A549 (cell line): ENCODE results near the gene PURB.

Source experiments
- MYC ChIP-seq: IDR thresholded peaks from 2 replicates; pipeline ENCODE4 v1.6.1; 2012; ENCODE audit warnings: mild to moderate bottlenecking, inconsistent platforms, low read length, improper control_type of control experiment, borderline replicate concordance
- TF ChIP-seq, protein P1 (sequence below): fragments of >200 bp; sonication (Bioruptor Twin); formaldehyde crosslinking; IDR thresholded peaks from 3 replicates; pipeline ENCODE4 v1.5.1; 2016

DNA sequence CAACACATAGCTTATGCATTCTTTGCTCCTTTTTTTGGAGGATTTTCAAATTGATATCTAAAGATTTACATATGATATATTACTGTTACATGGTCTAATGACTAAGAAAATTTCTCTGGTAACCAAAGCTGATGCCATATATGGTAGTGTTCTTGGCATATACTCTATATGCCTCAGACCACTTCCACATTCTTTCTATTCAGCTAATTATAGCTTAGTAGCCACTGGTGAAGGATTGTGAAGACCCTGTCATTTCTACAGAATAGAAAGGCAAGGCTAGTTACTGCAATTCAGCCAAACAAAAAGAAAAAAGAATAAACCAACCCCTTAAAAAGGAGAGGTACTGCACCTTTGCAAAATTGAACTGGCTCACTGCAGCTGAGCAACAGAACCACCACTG lies 3.7 kb downstream of the PURB start:
- no peak for TF ChIP-seq MYC
- TF ChIP-seq, protein P1, sequence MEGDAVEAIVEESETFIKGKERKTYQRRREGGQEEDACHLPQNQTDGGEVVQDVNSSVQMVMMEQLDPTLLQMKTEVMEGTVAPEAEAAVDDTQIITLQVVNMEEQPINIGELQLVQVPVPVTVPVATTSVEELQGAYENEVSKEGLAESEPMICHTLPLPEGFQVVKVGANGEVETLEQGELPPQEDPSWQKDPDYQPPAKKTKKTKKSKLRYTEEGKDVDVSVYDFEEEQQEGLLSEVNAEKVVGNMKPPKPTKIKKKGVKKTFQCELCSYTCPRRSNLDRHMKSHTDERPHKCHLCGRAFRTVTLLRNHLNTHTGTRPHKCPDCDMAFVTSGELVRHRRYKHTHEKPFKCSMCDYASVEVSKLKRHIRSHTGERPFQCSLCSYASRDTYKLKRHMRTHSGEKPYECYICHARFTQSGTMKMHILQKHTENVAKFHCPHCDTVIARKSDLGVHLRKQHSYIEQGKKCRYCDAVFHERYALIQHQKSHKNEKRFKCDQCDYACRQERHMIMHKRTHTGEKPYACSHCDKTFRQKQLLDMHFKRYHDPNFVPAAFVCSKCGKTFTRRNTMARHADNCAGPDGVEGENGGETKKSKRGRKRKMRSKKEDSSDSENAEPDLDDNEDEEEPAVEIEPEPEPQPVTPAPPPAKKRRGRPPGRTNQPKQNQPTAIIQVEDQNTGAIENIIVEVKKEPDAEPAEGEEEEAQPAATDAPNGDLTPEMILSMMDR, result no peak
